Measurements from ENCODE around the gene UTP4. TPM values are rescaled to one million over a fixed set of nuclear protein-coding genes. Genes with fewer than 3 reads are reported as not detected.

Gene UTP4
- total and polyA plus RNA-seq, 10 donors, result 12.6 to 37.9 (median 17.1) TPM

- intact Hi-C loops (cut with DNase I; ENCODE audit: low total_unique reads), result loop anchor here (5.0 kb wide), 1 partner anchor 263 kb away; no protein-coding TSS in a partner anchor
- TF ChIP-seq POLR2AphosphoS5 (IDR thresholded peaks at IDR 0.05) (no peak), CTCF (IDR thresholded peaks at IDR 0.05 in 8 of 11, conservative IDR thresholded peaks at IDR 0.05 in 3 of 11) (no peak), POLR2A (IDR thresholded peaks at IDR 0.05) (no peak)
- 87 to 97% (median 93%) methylated on average over 5 of the region's 5 CpGs for WGBS, 5 donors
- Histone ChIP-seq H3K9me3 (no peaks in the 10 kb centered on the region), H3K36me3 (peaks cover 0 to 94% (median 42%) of the 10 kb centered on the region in 6 donors), H3K4me3 (no peak overlapping the region), H3K4me1 (peaks cover 0 to 36% (median 2%) of the 10 kb centered on the region in 6 donors), H3K27me3 (replicated peaks in 1 of 7) (no peaks in the 10 kb centered on the region), H3K27ac (no peak overlapping the region)
- peak; percentile 29 for DNase-seq
Observed at GRCh38 chr16:69115361-69115760, 17.1 kb upstream of the UTP4 start.

GRCh38 chr16:69115837-69116236 is 16.6 kb upstream of the UTP4 start:
- intact Hi-C loops (cut with DNase I; ENCODE audit: low total_unique reads), result loop anchor here (5.0 kb wide), 1 partner anchor 264 kb away; no protein-coding TSS in a partner anchor
- no peak for TF ChIP-seq POLR2AphosphoS5 (IDR thresholded peaks at IDR 0.05)
- no peak for TF ChIP-seq POLR2A (IDR thresholded peaks at IDR 0.05)
- no peak for TF ChIP-seq CTCF (IDR thresholded peaks at IDR 0.05 in 8 of 11, conservative IDR thresholded peaks at IDR 0.05 in 3 of 11)
- H3K4me1 ChIP-seq, result peaks cover 0 to 36% (median 2%) of the 10 kb centered on the region in 6 donors
- H3K36me3 ChIP-seq, result peaks cover 2 to 94% (median 46%) of the 10 kb centered on the region in 6 donors
- no peak overlapping the region for H3K4me3 ChIP-seq
- no peak for DNase-seq
- H3K27me3 ChIP-seq (replicated peaks in 1 of 7), result no peaks in the 10 kb centered on the region
- WGBS, 5 donors, result 48 to 75% (median 70%) methylated on average over 1 of the region's 1 CpG
- H3K27ac ChIP-seq, result no peak overlapping the region
- no peaks in the 10 kb centered on the region for H3K9me3 ChIP-seq

GRCh38 chr16:69116256-69116875 is 16.1 kb upstream of the UTP4 start:
- no peak for DNase-seq
- intact Hi-C loops (cut with DNase I; ENCODE audit: low total_unique reads), result loop anchor here (5.0 kb wide), 1 partner anchor 264 kb away; no protein-coding TSS in a partner anchor

More at GRCh38 chr16:69116256-69116875, 16.1 kb upstream of the UTP4 start:
- H3K36me3 ChIP-seq, result peaks cover 4 to 95% (median 49%) of the 10 kb centered on the region in 6 donors
- 90 to 96% (median 93%) methylated on average over 6 to 7 of the region's 7 CpGs for WGBS, 5 donors
- no peaks in the 10 kb centered on the region for H3K9me3 ChIP-seq
- no peak overlapping the region for H3K27ac ChIP-seq
- peaks cover 0 to 36% (median 2%) of the 10 kb centered on the region in 6 donors for H3K4me1 ChIP-seq
- no peaks in the 10 kb centered on the region for H3K27me3 ChIP-seq (replicated peaks in 1 of 7)
- TF ChIP-seq CTCF (IDR thresholded peaks at IDR 0.05 in 8 of 11, conservative IDR thresholded peaks at IDR 0.05 in 3 of 11), result no peak
- no peak for TF ChIP-seq POLR2A (IDR thresholded peaks at IDR 0.05)
- no peak for TF ChIP-seq POLR2AphosphoS5 (IDR thresholded peaks at IDR 0.05)
- no peak overlapping the region for H3K4me3 ChIP-seq
